Liver (tissue), 3 donors: ENCODE data around the gene KIF6.

Experiments used
- JUND ChIP-seq, 2 donors: IDR thresholded peaks; 2 replicates each; pipeline ENCODE4 v1.6.1; 2016; ENCODE audit warnings: antibody characterized with exemption in 2 of 2
- RAD21 ChIP-seq, 2 donors: IDR thresholded peaks; 2 replicates each; pipeline ENCODE4 v1.6.1; 2016; ENCODE audit warnings: antibody characterized with exemption in 2 of 2, mild to moderate bottlenecking in 2 of 2
- TAF1 ChIP-seq: conservative IDR thresholded peaks from 2 replicates; pipeline ENCODE4 v1.6.1; 2016; ENCODE audit warnings: antibody characterized with exemption, mild to moderate bottlenecking
- TF ChIP-seq, protein P1 (sequence below): fragments of 150-350 bp; IDR thresholded peaks from 2 replicates; pipeline ENCODE4 v1.5.1; 2017; ENCODE audit warnings: improper control_type of control experiment, low read depth, low read length; ENCODE audit not compliant: missing input control
- donor health status: healthy.
- donor health status: healthy.

DNA sequence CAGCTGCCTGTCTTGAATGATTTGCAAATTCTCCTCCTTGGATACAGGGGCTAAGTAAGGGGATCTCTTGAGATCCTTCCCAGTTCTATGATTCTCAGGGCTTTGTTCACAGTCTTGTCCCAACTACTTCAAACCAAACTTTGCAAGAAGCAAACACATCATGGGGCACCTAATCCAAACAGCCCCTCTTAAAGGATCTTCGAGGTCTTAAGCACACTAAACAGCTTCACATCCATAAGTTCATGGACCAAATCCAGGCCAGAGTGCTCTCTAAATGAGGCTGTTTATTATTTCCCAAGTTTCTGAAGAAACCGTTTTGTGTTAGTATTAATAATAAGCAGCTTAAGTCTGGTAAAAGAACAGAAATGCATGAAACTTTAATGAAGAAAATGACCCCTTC lies 75.2 kb downstream of the KIF6 start:
- TF ChIP-seq, protein P1, sequence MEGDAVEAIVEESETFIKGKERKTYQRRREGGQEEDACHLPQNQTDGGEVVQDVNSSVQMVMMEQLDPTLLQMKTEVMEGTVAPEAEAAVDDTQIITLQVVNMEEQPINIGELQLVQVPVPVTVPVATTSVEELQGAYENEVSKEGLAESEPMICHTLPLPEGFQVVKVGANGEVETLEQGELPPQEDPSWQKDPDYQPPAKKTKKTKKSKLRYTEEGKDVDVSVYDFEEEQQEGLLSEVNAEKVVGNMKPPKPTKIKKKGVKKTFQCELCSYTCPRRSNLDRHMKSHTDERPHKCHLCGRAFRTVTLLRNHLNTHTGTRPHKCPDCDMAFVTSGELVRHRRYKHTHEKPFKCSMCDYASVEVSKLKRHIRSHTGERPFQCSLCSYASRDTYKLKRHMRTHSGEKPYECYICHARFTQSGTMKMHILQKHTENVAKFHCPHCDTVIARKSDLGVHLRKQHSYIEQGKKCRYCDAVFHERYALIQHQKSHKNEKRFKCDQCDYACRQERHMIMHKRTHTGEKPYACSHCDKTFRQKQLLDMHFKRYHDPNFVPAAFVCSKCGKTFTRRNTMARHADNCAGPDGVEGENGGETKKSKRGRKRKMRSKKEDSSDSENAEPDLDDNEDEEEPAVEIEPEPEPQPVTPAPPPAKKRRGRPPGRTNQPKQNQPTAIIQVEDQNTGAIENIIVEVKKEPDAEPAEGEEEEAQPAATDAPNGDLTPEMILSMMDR: no peak
- TF ChIP-seq TAF1 (no peak), JUND (IDR thresholded peaks at IDR 0.05) (no peak), RAD21 (IDR thresholded peaks at IDR 0.05) (no peak)
